Keratinocyte (primary cell): ENCODE data around the gene FAM107B.

Experiments
- CTCF ChIP-seq, 3 experiments: IDR thresholded peaks in 1 of 3; conservative IDR thresholded peaks in 1 of 3; optimal IDR thresholded peaks in 1 of 3; 2 replicates in 2 of 3; 3 replicates in 1 of 3; pipeline versions ENCODE3 to v1.5.1; 2011; ENCODE audit warnings: low read length in 3 of 3, mild to moderate bottlenecking in 3 of 3, moderate library complexity in 2 of 3, control low read depth in 1 of 3, inconsistent platforms in 1 of 3; ENCODE audit not compliant: insufficient read depth in 2 of 3; ENCODE audit errors: extremely low read depth in 1 of 3
- EZH2 ChIP-seq: IDR thresholded peaks from one replicate; pipeline ENCODE4 v1.6.1; 2012; ENCODE audit warnings: inconsistent platforms, mild to moderate bottlenecking, low read length, moderate library complexity

- no peak for TF ChIP-seq CTCF (optimal IDR thresholded peaks at IDR 0.05 in 1 of 3, IDR thresholded peaks at IDR 0.05 in 1 of 3, conservative IDR thresholded peaks at IDR 0.05 in 1 of 3; ENCODE audit: extremely low read depth in 1 of 3, insufficient read depth in 2 of 3, low read length in 3 of 3)
- TF ChIP-seq EZH2 = no peak
Observed at GRCh38 chr10:14703631-14704001, 71.1 kb downstream of the FAM107B start.
